IMR-90 (cell line): Measurements from ENCODE around the gene MTPN. TPM values are rescaled to one million over a fixed set of nuclear protein-coding genes. Genes with fewer than 3 reads are reported as not detected.

ENCODE experiments used
- ATAC-seq: fragments of 200-7000 bp; cut with Tn5 transposase; 2 replicates; pipeline ENCODE4 v1.9.1; 2020; ENCODE audit warnings: low read depth, mild to moderate bottlenecking, moderate library complexity
- BruUV-seq: library from RNA; stranded (reverse); fragments of 400-500 nt; replicated peaks from 2 replicates; lab custom pipeline; 2021; lab: Mats Ljungman, UMichigan
- CTCF ChIA-PET: fragments of 300-600 bp; formaldehyde crosslinking; extraction: SDS; loops from one replicate; lab custom pipeline; 2021; ENCODE audit warnings: antibody characterized with exemption; lab: Yijun Ruan, JAX
- POLR2A ChIA-PET: fragments of 300-600 bp; sonication (Branson Sonifier 250); formaldehyde crosslinking; loops from one replicate; lab custom pipeline; 2022; ENCODE audit warnings: antibody characterized with exemption; ENCODE audit not compliant: unreplicated experiment; lab: Charles Lee
- DNase-seq: peaks from one replicate; pipeline ENCODE4 v3.0.0; 2013
- H2AFZ ChIP-seq: replicated peaks from 2 replicates; pipeline ENCODE3; 2013; ENCODE audit warnings: low read length, mild to moderate bottlenecking; ENCODE audit not compliant: poor library complexity
- H2AK5ac ChIP-seq: 2 replicates; pipeline ENCODE4 v1.6.1; 2013; ENCODE audit warnings: low read depth, low read length, inconsistent platforms
- H2AK9ac ChIP-seq: replicated peaks from 2 replicates; pipeline ENCODE3; 2013; ENCODE audit warnings: mild to moderate bottlenecking, low read depth, low read length, moderate library complexity; ENCODE audit not compliant: poor library complexity
- H2BK120ac ChIP-seq: 2 replicates; pipeline ENCODE4 v1.6.1; 2013; ENCODE audit warnings: low read depth, low read length, inconsistent platforms
- H2BK15ac ChIP-seq: 3 replicates; pipeline ENCODE4 v1.6.1; 2013; ENCODE audit warnings: low read depth, low read length, inconsistent platforms
- H2BK20ac ChIP-seq: 2 replicates; pipeline ENCODE4 v1.6.1; 2013; ENCODE audit warnings: low read depth, mild to moderate bottlenecking, inconsistent platforms, low read length, moderate library complexity
- H2BK5ac ChIP-seq: 2 replicates; pipeline ENCODE4 v1.6.1; 2013; ENCODE audit warnings: mild to moderate bottlenecking, low read depth, low read length, inconsistent platforms; ENCODE audit not compliant: poor library complexity, severe bottlenecking
- H3K14ac ChIP-seq: replicated peaks from 2 replicates; pipeline ENCODE4 v1.6.1; 2013; ENCODE audit warnings: low read depth, low read length, inconsistent platforms
- H3K18ac ChIP-seq: 2 replicates; pipeline ENCODE4 v1.6.1; 2013; ENCODE audit warnings: low read depth, low read length, control low read depth
- H3K23ac ChIP-seq: 2 replicates; pipeline ENCODE4 v1.6.1; 2013; ENCODE audit warnings: low read depth, low read length, inconsistent platforms
- H3K27ac ChIP-seq: 2 replicates; pipeline ENCODE4 v1.5.1; 2013; ENCODE audit warnings: mild to moderate bottlenecking, control low read depth, low read length; ENCODE audit not compliant: insufficient read depth
- H3K27me3 ChIP-seq: 2 replicates; pipeline ENCODE4 v1.6.1; 2013; ENCODE audit warnings: low read length; ENCODE audit not compliant: control insufficient read depth, insufficient read depth
- H3K36me3 ChIP-seq: 2 replicates; pipeline ENCODE4 v1.6.1; 2013; ENCODE audit warnings: low read length, mixed read lengths; ENCODE audit not compliant: control insufficient read depth, insufficient read depth
- H3K4ac ChIP-seq: 2 replicates; pipeline ENCODE4 v1.6.1; 2013; ENCODE audit warnings: low read depth, low read length, inconsistent platforms
- H3K4me1 ChIP-seq: 2 replicates; pipeline ENCODE4 v1.6.1; 2013; ENCODE audit warnings: low read length, mixed read lengths; ENCODE audit not compliant: control insufficient read depth, insufficient read depth
- H3K4me2 ChIP-seq: 2 replicates; pipeline ENCODE4 v1.6.1; 2013; ENCODE audit warnings: low read depth, mild to moderate bottlenecking, control low read depth, low read length, moderate library complexity
- H3K4me3 ChIP-seq: 2 replicates; pipeline ENCODE4 v1.5.1; 2013; ENCODE audit warnings: low read depth, mild to moderate bottlenecking, control low read depth, low read length, moderate library complexity; ENCODE audit not compliant: insufficient read depth
- H3K56ac ChIP-seq: 2 replicates; pipeline ENCODE4 v1.6.1; 2013; ENCODE audit warnings: low read length, inconsistent platforms; ENCODE audit not compliant: insufficient read depth; ENCODE audit errors: extremely low read depth
- H3K79me1 ChIP-seq, 2 experiments: 2 replicates each; pipeline ENCODE4 v1.6.1; 2013; ENCODE audit warnings: low read length in 2 of 2, inconsistent platforms in 1 of 2, low read depth in 1 of 2
- H3K9ac ChIP-seq: 2 replicates; pipeline ENCODE4 v1.6.1; 2013; ENCODE audit warnings: low read depth, low read length, control low read depth
- H3K9me1 ChIP-seq: 2 replicates; pipeline ENCODE4 v1.6.1; 2013; ENCODE audit warnings: low read length, inconsistent platforms; ENCODE audit not compliant: insufficient read depth
- H3K9me3 ChIP-seq: 2 replicates; pipeline ENCODE4 v1.6.1; 2013; ENCODE audit warnings: low read length; ENCODE audit not compliant: control insufficient read depth, insufficient read depth
- H4K20me1 ChIP-seq: 2 replicates; pipeline ENCODE4 v1.6.1; 2013; ENCODE audit warnings: low read length, inconsistent platforms; ENCODE audit not compliant: insufficient read depth
- H4K5ac ChIP-seq: 2 replicates; pipeline ENCODE4 v1.6.1; 2013; ENCODE audit warnings: mild to moderate bottlenecking, low read depth, low read length, control low read depth
- H4K8ac ChIP-seq, 2 experiments: 2 replicates each; pipeline ENCODE4 v1.6.1; 2013; ENCODE audit warnings: low read depth in 2 of 2, low read length in 2 of 2, control low read depth in 1 of 2, inconsistent platforms in 1 of 2
- H4K91ac ChIP-seq: 2 replicates; pipeline ENCODE4 v1.6.1; 2013; ENCODE audit warnings: low read depth, low read length, inconsistent platforms; ENCODE audit not compliant: insufficient read depth
- BHLHE40 ChIP-seq: fragments of 150-350 bp; IDR thresholded peaks from 2 replicates; pipeline ENCODE4 v1.6.1; 2016; ENCODE audit warnings: mild to moderate bottlenecking, low read depth, low read length
- CEBPB ChIP-seq: IDR thresholded peaks from 2 replicates; pipeline ENCODE4 v1.6.1; 2012; ENCODE audit warnings: low read depth, low read length, improper control_type of control experiment
- CTCF ChIP-seq: conservative IDR thresholded peaks from 2 replicates; pipeline ENCODE4 v1.5.1; 2012; ENCODE audit warnings: mild to moderate bottlenecking, low read depth, low read length, improper control_type of control experiment
- ELK1 ChIP-seq: fragments of 150-350 bp; IDR thresholded peaks from 2 replicates; pipeline ENCODE4 v1.6.1; 2016; ENCODE audit warnings: low read depth, mild to moderate bottlenecking, low read length, moderate library complexity, borderline replicate concordance
- FOS ChIP-seq: fragments of 150-350 bp; IDR thresholded peaks from 2 replicates; pipeline ENCODE4 v1.6.1; 2016; ENCODE audit warnings: low read depth, low read length
- MAFK ChIP-seq: IDR thresholded peaks from 2 replicates; pipeline ENCODE4 v1.6.1; 2012; ENCODE audit warnings: low read depth, low read length, improper control_type of control experiment
- MXI1 ChIP-seq: IDR thresholded peaks from 2 replicates; pipeline ENCODE4 v1.6.1; 2012; ENCODE audit warnings: low read depth, mild to moderate bottlenecking, low read length, moderate library complexity, borderline replicate concordance
- NFE2L2 ChIP-seq: fragments of 150-350 bp; IDR thresholded peaks from 2 replicates; pipeline ENCODE4 v1.6.1; 2016; ENCODE audit warnings: low read depth, mild to moderate bottlenecking, low read length
- POLR2A ChIP-seq: IDR thresholded peaks from 2 replicates; pipeline ENCODE4 v1.6.1; 2012; ENCODE audit warnings: mild to moderate bottlenecking, low read depth, low read length
- RAD21 ChIP-seq: IDR thresholded peaks from 2 replicates; pipeline ENCODE4 v1.6.1; 2012; ENCODE audit warnings: low read length, improper control_type of control experiment
- RCOR1 ChIP-seq: IDR thresholded peaks from 2 replicates; pipeline ENCODE4 v1.6.1; 2012; ENCODE audit warnings: mild to moderate bottlenecking, low read length, improper control_type of control experiment; ENCODE audit not compliant: insufficient replicate concordance
- SMC3 ChIP-seq: fragments of 150-350 bp; IDR thresholded peaks from 2 replicates; pipeline ENCODE4 v1.6.1; 2016; ENCODE audit warnings: low read depth, mild to moderate bottlenecking, antibody characterized with exemption, low read length, moderate library complexity
- WGBS, 2 experiments: methylation state at CpG; one replicate each; pipeline versions ENCODE4 v1.1.5 to v1.1.7; 2013; ENCODE audit warnings: missing lambda C conversion rate in 2 of 2; ENCODE audit not compliant: insufficient read length in 1 of 2; ENCODE audit errors: extremely low coverage in 2 of 2; 5-methylcytosine and 5-hydroxymethylcytosine counted together
- dilution Hi-C: fragments of 300-500 bp; cut with HindIII; formaldehyde crosslinking; loops from one replicate; pipeline ENCODE4 v1.14.3; 2018; ENCODE audit warnings: low sequenced_read_pairs; ENCODE audit not compliant: unreplicated experiment
- in situ Hi-C: fragments of 300-500 bp; cut with MboI; formaldehyde crosslinking; loops from 3 replicates; pipeline ENCODE4 v1.14.3; 2019; ENCODE audit warnings: low sequenced_read_pairs, inconsistent platforms, mixed read lengths
- intact Hi-C: fragments of 100-400 bp; cut with micrococcal nuclease; formaldehyde crosslinking; loops from 2 replicates; pipeline ENCODE4 v1.10.0; 2022
- polyA plus RNA-seq, 3 experiments: library from polyadenylated mRNA; depleted of rRNA; stranded (reverse); fragments of >200 nt; gene quantifications; 2 replicates each; pipeline ENCODE4 v1.2.3, GENCODE V29; 2012; ENCODE audit warnings: low replicate concordance in 1 of 3
- total RNA-seq: library from RNA; depleted of rRNA; stranded (reverse); fragments of >200 nt; gene quantifications from 2 replicates; pipeline ENCODE4 v1.2.3, GENCODE V29; 2012

The MTPN gene
- total and polyA plus RNA-seq, 2 of the 4 experiments (the other 2 are of a cell fraction): 58.8 to 94.4 TPM

GRCh38 chr7:135888740-135889139 is 88.4 kb downstream of the MTPN start:
- Histone ChIP-seq H3K18ac (no peak overlapping the region), H3K79me1 (no peaks in the 10 kb centered on the region), H3K4me3 (no peak overlapping the region), H2BK15ac (no peak overlapping the region), H3K27ac (no peak overlapping the region), H4K5ac (no peak overlapping the region), H3K56ac (no peak overlapping the region), H2BK5ac (no peak overlapping the region), H3K9me3 (no peaks in the 10 kb centered on the region), H3K27me3 (peaks cover 2% of the 10 kb centered on the region; the same call in 1 of the 2 replicates), H3K4ac (no peak overlapping the region), H3K9me1 (no peaks in the 10 kb centered on the region), H3K36me3 (no peaks in the 10 kb centered on the region), H3K14ac (no peak overlapping the region), H2AK5ac (no peak overlapping the region), H2BK20ac (no peak overlapping the region), H3K4me2 (no peak overlapping the region), H2AFZ (no peak overlapping the region), H3K4me1 (no peaks in the 10 kb centered on the region), H4K8ac (no peak overlapping the region), H2AK9ac (no peak overlapping the region), H4K20me1 (no peaks in the 10 kb centered on the region), H3K9ac (no peak overlapping the region), H4K91ac (no peak overlapping the region), H3K23ac (no peak overlapping the region), H2BK120ac (no peak overlapping the region)
- no TSS peak for BruUV-seq
- ATAC-seq: no peak
- ChIA-PET POLR2A (no interaction called here), CTCF (no interaction called here)
- TF ChIP-seq SMC3: no peak
- TF ChIP-seq RAD21: no peak
- TF ChIP-seq NFE2L2: no peak
- TF ChIP-seq FOS: no peak
- no peak for TF ChIP-seq ELK1
- TF ChIP-seq MAFK: no peak
- no peak for TF ChIP-seq POLR2A
- no peak for TF ChIP-seq CTCF
- no peak for TF ChIP-seq CEBPB
- no peak for TF ChIP-seq RCOR1
- no peak for TF ChIP-seq MXI1
- TF ChIP-seq BHLHE40: no peak
- no CpG with 5 or more reads among the region's 5 CpGs for WGBS, 2 experiments
- in situ Hi-C loops (no loop called here), dilution Hi-C loops (no loop called here), intact Hi-C loops (no loop called here)
- no peak for DNase-seq
